Ammon's horn (tissue), 1 donor: ENCODE results near the gene EFEMP1.
"Not testable (repeated sequence)": the region's sequence is repeated elsewhere in the genome, so short reads cannot be mapped to it uniquely, and the experiment has no call there.

Experiments
- DNase-seq: peaks from one replicate; pipeline ENCODE4 v3.0.0-alpha.2; 2016; ENCODE audit warnings: low spot score

Gene EFEMP1

GRCh38 chr2:55827855-55828254 is 95.7 kb downstream of the EFEMP1 start:
- no peak for DNase-seq

- not testable (repeated sequence) for DNase-seq
Measured at GRCh38 chr2:55827428-55827827, 96.2 kb downstream of the EFEMP1 start.

GRCh38 chr2:55826246-55826645 is 97.3 kb downstream of the EFEMP1 start:
- no peak for DNase-seq

GRCh38 chr2:55824551-55825096 is 99.0 kb downstream of the EFEMP1 start:
- no peak for DNase-seq
